ENCODE data around the gene BRDT.

BRDT gene

DNA sequence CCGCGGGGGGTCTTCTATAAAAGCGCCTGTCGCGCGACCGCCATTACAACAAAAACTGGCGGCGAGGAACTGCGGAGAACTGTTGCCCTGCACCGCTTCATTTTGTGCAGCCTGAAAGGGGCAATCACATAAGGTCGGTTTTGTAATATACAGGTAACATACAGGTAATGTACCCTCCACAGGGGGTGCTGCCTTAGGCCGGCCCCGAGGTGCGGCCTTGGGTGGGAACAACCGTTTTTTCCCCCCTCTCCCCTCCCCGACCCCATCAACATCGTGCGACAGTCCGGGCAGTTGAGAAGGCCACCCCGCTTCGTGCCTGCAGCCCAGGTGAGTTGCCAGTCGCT is at the start of gene BRDT:
BRDT (plus strand) TSS at position 46 of the 344 bp plus-strand sequence. CDS start 13,354 bp downstream, outside the sequence.
- DNase-seq = no peak

DNA sequence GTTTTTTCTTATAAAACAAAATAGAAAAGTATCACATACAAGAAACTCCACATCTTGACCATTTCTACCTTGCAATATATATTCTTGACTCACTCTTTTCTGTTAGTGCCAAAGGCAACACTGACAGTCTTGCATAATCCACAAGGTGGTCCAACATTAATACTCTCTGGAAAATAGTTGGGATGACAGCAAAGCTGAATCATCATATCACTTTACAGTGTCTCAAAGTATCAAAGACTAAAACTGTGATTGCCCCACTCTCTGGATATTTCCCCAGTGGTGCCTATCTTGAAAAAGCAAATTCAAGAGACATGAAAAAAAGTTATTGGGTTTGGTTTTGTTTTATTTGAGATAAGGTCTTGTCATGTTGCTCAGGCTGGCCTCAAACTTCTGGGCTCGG is 48.6 kb upstream of the BRDT start:
- no peak for DNase-seq

DNA sequence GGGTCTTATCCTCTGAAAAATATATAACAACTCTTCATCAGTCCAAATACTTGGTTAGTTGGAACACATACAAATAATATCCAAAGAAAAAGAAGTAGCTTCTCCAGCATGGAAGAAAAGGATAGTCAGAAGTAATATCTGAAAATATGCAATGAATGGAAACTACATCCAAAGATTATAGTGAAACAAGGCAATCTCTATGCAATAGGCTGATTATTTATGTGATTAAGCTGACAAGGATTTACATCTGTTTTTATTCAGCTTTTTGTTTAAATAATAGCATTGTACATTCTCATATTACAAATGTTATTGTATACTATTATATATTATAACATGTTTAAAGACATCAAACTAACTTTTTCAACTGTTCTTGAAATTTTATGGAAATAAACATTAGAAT is 48.0 kb upstream of the BRDT start:
- DNase-seq = no peak

DNA sequence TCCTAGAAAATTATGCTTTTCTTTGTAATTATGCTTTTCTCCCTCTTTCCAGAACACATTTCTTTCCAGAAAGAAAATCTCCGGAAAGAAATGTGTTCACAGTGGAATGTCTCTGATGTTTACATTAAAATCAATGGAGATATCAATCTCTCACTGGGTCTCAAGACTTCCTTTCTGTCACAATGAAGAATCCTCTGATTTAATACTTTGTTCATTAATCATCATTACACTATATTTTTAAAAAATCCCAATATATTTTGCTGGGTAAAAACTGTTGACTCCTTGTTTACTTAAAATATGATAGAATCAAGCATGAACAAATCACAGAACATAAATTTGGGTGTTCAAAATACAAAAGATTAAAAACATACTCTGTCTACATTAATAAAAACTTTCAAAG is 36.9 kb upstream of the BRDT start:
- no peak for DNase-seq

DNA sequence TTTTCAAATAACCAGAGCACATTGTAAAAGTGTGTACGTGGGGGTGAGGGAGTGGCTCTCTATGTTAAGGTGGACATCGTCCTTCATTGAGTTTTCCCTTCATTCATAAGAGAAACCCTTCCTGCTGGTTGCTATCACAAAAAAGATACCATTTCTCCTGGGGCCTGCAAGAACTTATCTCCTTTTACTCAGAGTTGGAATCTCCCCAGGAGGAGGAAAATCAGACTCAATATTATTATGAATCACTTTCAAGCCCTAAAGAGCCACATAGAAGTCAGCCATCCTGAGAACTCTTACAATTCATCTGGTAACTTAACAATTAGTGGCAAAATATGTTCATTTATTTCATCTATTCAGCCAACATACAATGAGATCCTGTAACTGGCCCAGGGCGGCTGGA is 36.2 kb upstream of the BRDT start:
- no peak for DNase-seq

DNA sequence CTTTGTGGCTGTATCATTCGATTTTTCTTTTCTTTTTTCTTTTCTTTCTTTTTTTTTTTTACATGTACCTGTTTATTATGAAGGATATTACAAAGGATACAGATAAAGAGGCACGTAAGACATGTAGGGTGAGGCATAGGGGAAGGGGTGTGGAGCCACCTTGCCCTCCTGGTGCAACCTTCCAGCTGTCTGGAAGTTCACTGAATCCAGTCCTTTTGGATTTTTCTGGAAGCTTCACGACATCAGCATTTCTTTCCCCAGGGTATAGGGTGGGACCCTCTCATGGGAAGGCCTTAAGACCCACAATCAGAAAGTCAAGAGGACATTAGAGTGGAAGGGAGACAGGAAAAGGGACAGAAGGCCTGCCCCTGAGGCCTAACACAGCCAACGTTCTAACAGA is 33.2 kb upstream of the BRDT start:
- no peak for DNase-seq

- no peak for DNase-seq
Measured at GRCh38 chr1:91916811-91917460, 32.3 kb upstream of the BRDT start.

DNA sequence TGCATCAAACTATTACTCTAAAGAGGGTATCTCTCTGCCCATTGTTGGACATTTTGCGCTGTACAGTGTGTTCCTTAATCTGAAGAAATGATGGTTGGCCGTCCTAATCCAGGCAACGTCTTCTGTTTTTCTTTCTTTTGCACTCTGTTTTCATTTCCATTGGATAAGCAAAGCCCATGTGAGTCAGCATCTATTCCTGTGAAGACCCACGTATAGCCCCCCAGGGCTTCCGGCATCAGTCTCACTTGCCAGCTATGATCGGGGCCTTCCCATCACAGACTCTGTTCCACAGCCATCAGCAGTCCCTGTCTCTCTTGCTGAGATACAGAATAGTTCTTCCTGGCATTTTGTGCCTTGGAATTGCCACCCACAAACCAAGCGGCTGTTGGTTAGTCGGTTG is 29.2 kb upstream of the BRDT start:
- no peak for DNase-seq

GRCh38 chr1:91924146-91924545 is 25.1 kb upstream of the BRDT start:
- DNase-seq = no peak

GRCh38 chr1:91925644-91926435 is 23.4 kb upstream of the BRDT start:
- DNase-seq = no peak

DNA sequence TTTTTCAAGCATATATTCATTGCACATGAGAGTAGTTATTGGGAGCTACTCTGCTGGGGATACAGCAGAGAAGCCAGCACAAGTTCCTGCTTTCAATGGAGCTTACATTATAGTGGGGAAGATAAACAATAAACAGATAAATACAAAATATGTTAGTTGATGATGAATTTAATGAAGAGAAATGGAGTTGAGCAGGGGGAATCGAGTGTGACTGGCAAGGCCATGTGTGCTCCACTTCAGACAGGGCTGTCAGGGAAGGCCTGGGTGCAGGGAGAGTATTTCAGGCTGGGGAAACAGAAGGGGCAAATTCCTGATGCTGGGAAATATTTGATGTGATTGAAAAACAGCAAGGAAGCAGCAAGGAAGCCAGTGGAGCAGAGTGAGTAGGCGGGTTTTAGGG is 21.2 kb upstream of the BRDT start:
- DNase-seq = no peak

- no peak for DNase-seq
Measured at GRCh38 chr1:91929250-91929649, 20.0 kb upstream of the BRDT start.

DNA sequence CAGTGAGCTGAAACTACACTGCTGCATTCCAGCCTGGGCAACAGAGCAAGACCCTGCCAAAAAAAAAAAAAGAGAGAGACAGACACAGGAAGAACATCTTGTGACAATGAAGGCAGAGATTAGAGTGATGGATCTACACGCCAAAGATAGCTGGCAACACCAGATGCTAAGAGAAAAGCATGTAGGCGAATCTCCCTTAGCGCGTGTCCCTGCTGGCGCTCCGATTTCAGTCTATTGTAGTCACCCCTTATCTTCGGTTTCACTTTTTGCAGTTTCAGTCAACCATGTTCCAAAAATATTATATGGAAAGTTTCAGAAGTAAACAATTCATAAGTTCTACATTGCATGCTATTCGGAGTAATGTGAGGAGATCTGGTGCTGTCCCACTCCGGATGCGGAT is 11.6 kb upstream of the BRDT start:
- DNase-seq = no peak

DNA sequence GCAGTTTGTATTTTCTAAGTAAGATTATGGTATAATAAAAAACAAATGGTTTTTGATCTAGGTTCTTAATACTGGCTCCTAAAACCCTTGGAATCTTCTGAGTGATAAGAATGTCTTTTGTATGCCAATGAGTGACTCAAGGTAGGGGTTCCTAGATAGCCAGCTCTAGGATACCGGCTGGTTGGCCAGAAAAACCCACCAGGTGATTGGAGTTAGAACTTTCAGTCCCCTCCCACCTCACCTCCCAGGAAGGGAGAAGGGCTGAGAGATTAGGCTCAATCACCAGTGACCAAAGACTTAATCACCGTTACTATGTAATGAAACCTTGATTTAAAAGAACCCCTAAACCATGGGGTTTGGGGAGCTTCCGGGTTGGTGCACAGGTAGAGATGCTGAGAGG is 8.7 kb upstream of the BRDT start:
- no peak for DNase-seq

DNA sequence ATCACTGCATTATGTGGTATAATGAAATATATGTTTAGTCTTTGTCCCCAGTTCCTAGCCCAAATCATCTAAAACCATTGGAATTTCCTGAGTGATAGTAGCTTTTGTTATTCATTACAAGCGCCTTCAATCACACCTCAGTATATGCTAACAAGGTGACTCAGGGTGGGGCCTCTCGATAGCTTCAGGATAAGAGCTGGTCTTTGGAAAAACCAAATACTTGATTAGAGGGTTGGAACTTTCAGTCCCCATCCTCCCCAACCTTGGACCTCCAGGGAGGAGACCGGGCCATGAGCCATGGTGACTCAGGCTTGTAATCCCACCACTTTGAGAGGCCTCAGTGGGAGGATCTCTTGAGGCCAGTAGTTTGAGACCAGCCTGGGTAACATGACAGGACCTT is 5.1 kb upstream of the BRDT start:
- no peak for DNase-seq

DNA sequence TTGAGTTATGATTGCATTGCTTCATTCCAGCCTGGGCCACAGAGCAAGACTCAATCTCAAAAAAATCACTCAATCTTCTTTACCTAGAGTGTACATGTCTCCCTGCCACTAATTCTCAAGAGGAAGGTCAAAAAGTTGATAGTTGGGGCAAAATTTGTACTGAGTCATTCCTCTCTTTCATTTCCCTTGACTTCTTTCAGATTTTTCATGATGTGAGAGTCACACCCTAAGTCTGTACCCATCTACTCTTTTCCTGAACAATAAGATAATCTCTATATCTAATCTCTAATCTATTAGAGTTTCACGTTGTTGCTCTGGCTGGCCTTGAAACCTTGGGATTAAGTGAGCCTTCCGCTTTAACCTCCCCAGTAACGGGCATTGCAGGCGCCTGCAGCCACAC is 1.1 kb upstream of the BRDT start:
- no peak for DNase-seq

GRCh38 chr1:91948501-91949355 is 473 bp upstream of the BRDT start:
- no peak for DNase-seq

DNA sequence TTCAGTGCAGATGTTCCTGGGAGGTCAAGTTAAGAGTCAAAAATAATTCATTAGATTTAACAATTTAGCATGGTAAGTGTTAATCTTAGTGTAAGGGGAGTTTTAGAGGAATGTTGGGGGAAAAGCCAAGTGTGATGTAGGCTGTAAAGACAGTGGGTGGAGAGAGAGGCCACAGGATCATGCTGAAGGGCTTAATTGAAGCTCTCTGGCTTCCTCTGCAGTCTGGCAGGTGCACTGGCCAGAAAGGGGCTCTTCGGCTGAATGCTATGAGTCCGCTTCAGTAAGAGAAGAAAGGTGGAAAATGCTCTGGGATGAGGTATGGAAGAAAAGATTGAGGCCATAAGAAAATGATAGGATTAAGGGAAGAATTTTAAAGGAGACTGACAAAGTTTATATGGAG is 3.0 kb downstream of the BRDT start:
- DNase-seq = no peak

DNA sequence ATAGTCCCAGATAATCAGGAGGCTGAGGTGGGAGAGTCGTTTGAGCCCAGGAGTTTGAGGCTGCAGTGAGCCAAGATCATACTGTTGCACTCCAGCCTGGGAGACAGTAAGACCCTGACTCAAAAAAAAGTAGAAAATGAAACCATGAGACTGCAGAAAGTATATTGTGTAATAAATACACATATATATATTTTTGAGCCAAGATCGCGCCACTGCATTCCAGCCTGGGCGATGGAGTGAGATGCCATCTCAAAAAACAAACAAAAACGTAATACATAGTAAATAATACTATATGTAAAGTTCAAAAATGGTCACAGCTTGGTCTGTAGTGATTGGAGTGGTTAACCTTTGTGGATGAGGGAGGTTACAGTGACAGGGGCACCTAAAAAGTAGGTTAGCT is 9.7 kb downstream of the BRDT start:
- no peak for DNase-seq

DNA sequence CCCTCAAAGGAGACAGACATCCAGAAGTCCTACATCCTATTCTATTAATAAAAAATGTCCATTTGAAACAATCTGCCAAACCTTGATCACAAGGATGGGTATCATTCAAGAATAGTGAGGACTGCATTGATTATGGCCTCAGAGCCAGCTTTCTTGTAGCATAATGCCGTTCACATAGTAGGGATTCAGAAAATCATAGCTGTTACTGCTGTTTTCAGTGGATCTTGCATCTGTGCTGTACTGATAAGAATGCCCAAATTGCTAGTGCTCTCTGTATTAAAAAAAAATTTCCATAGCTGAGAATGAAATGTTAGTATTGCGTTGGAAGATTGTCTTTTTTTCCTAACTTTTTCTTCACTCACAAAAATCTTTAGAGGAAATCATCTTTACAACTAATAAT is 19.1 kb downstream of the BRDT start:
- DNase-seq = no peak

DNA sequence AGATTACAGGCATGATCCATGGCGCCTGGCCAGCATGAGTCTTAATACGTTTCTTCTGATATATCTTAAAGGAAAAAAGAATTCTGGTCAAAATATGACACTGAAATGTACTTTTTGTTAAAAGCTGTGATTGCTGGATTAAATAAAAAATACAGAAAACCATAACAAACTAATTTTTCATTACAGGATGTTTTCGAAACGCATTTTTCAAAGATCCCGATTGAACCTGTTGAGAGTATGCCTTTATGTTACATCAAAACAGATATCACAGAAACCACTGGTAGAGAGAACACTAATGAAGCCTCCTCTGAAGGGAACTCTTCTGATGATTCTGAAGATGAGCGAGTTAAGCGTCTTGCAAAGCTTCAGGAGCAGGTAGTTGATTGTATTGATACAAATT is 30.2 kb downstream of the BRDT start:
- DNase-seq = no peak

DNA sequence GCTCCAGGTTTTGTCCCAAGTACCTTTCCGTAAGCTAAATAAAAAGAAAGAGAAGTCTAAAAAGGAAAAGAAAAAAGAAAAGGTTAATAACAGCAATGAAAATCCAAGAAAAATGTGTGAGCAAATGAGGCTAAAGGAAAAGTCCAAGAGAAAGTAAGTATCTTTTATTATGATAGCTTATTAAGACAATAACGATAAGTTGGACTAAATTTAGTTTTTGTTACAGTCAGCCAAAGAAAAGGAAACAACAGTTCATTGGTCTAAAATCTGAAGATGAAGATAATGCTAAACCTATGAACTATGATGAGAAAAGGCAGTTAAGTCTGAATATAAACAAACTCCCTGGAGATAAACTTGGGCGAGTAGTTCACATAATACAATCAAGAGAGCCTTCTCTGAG is 31.5 kb downstream of the BRDT start:
- DNase-seq = no peak

DNA sequence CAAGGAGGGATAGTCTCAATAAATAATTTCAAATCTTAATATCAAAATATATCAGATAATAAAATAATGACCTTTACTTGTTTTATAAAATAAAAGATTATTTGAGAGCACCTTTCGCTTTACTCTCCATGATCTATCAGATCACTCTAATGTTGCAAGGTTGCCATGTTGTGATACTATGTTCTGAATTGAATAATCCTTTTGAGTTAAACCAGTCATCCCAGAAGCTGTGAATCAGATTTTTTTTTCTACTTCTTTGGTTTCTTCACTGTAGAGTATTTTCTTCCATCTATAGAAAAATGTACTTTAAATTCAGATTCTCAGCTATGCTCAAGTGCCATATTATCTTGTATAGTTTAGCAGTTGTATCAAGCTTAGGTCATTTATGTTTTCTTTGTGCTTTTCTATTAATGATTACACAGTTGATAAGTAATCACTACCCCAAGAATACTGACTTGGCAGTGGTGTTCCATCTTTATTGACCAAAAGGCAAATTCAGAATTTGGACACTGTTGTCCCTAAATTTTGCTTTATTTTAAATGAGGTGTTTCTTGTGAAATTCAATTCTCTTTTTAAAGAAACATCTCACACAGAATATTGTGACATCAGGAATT is 32.9 kb downstream of the BRDT start:
- DNase-seq = no peak

DNA sequence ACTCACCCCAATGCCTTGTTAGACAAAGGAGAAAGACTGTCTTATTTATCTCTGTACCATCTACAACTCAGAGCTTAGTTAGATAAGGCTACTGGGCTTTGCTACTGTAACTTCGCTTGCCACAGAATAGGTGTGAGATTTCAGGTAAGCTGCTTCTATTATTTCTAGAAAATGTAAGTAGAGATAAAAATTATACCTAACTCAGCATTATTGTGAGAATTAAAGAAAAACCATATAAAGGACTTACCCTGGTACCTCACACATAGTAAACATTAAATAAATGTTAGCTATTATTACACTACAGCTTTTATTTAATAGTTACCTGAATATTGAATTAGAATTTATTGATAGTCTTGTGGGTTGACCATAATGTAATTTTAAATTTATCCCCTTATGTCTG is 44.1 kb downstream of the BRDT start:
- no peak for DNase-seq
